ENCODE measurements around the gene TGFB1I1.

DNA sequence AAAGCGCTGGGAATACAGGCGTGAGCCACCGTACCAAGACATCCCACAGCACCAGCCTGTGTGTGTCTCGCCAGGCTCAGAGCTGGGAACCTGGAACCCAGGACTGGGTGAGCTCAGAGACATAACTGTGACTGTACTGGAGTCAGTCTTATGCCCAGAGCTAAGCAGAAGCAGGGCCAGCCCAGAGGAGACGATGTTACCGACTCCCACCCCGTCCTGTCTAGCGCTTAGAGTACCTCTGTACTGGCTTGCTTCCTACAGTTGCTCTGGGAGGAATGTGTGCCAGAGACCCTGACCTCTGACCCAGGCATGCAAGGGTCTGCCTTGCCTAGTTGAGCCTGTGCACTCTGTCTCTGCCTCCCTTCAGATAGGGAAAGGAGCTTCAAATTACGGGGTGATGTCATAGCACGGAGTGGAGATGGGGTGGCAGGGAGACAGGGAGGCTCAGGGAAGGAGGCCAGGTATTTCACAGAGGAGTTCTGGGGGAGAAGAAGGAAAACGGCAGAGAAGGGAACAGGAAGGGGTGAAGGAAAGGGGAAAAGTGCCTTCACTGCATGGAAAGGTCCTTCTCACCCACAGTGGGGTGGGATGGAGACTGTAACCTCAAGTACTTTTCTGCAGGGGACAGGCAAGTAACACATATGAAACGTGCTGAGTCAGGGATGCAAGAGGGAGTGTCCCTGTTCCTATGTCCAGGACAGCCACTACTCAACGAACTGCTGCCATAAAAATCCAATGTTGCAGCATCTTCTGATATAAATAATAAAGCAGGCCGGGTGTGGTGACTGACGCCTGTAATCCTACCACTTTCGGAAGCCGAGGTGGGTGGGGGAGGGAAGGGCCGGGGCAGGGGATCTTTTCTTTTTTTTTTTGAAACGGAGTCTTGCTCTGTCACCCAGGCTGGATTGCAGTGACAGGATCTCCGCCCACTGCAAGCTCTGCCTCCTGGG lies 18.4 kb upstream of the TGFB1I1 start:
- no peak for TF ChIP-seq CTCF (IDR thresholded peaks at IDR 0.05; ENCODE audit: low read depth, low read length)
- no peak for TF ChIP-seq POLR2A (IDR thresholded peaks at IDR 0.05; ENCODE audit: extremely low read depth, insufficient read length)
- no peak for TF ChIP-seq MAX (IDR thresholded peaks at IDR 0.05; ENCODE audit: low read depth, low read length)
- TF ChIP-seq MYC (IDR thresholded peaks at IDR 0.05; ENCODE audit: low read depth, low read length): no peak
